ENCODE data around the gene MAD1L1. TPM values are rescaled to one million over a fixed set of nuclear protein-coding genes. Genes with fewer than 3 reads are reported as not detected.

MAD1L1 gene
- total RNA-seq, 1 donor from 2014 or later, result 56.2 TPM

DNA sequence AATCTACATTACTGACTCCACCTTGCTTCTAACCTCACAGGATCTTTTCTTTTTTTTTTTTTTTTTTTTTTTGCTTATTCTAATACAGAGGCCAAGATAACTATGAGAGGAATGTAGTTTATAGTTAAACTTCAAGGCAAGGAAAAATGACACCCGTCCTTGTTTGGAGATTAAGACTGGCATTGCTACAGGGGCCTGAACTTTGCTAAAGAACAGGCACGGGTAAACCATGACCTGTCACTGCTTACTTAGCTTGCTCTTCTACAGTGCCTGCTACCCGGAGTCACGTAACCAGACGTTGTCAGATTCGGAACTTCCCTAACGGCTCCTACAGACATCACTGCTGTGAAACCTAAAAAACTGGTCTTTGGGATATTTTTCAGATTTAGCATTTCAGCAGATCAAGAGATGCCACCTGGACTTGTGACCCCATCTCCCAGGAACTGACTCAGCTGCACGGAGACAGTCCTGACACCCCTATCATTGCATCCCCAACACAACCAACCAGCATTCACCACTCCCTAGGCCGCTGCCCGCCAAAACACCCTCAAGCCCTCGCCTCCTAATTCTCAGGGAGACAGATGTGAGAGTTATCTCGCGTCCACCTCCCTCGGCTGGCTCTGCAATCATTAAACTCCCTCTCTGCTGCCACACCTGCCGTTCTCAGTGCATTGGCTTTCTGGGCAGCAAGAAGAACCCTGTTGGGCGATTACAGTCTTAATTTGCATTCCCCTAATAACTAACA is 27.5 kb downstream of the MAD1L1 start:
- intact Hi-C loops (cut with micrococcal nuclease), result no loop called here
- H3K4me1 Mint-ChIP-seq (ENCODE audit: low read depth), result no peaks in the 10 kb centered on the region
- no peak for DNase-seq (ENCODE audit: low spot score)
- no peaks in the 10 kb centered on the region for H3K27me3 Mint-ChIP-seq (ENCODE audit: insufficient read depth)
- no peak overlapping the region for H3K4me3 Mint-ChIP-seq
- H3K9me3 Mint-ChIP-seq, result no peaks in the 10 kb centered on the region
- H3K36me3 Mint-ChIP-seq (ENCODE audit: low read depth), result peaks cover 5% of the 10 kb centered on the region
- H3K27ac Mint-ChIP-seq, result no peak overlapping the region

DNA sequence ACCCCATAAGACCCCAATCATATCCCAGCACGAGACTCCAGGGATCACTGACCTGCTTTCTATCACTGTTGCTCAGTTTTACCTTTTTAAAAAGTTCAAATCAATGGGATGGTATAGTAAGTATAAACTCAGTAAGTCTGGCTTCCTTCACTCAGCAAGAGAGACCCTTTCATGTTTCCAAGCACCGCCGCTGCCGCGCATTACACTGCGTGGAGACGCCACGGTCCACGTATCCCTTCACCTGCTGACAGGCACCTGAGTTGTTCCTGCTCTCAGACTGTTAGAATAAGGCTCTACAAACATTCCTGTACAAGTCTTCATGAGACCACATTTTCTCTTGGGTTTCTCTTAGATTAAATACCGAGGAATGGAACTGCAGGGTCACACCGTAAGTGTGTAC is 28.3 kb downstream of the MAD1L1 start:
- Mint-ChIP-seq H3K9me3 (no peaks in the 10 kb centered on the region), H3K36me3 (ENCODE audit: low read depth) (peaks cover 5% of the 10 kb centered on the region), H3K4me3 (no peak overlapping the region), H3K27ac (no peak overlapping the region), H3K27me3 (ENCODE audit: insufficient read depth) (no peaks in the 10 kb centered on the region), H3K4me1 (ENCODE audit: low read depth) (no peaks in the 10 kb centered on the region)
- no peak for DNase-seq (ENCODE audit: low spot score)
- intact Hi-C loops (cut with micrococcal nuclease), result no loop called here

DNA sequence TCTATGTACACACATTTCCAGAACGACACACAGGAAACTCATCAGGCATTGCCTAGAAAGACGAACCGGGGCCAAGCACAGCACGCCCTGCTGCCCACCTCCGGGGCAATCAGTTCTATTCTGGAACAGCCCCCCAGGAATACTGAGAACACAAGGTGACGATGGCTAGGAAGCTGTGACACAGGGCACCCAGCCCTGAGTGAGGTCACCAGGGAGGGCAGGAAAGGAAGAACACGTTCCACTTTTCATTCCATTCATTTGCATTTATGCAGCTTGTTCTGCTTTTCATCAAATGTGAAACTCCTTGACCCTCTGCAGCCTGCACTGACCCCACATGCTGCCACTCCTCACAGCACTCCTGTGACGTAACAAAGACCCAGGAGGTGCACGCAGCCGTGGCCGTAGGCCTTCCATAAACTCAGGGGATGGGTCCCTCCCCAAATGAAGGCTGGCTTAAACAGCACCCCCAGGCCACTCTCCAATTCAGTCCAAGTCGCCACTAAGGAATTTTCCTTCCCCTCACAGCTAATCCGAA is 28.9 kb downstream of the MAD1L1 start:
- Mint-ChIP-seq H3K36me3 (ENCODE audit: low read depth) (peaks cover 4% of the 10 kb centered on the region), H3K27ac (no peak overlapping the region), H3K4me3 (no peak overlapping the region), H3K27me3 (ENCODE audit: insufficient read depth) (no peaks in the 10 kb centered on the region), H3K9me3 (no peaks in the 10 kb centered on the region), H3K4me1 (ENCODE audit: low read depth) (no peaks in the 10 kb centered on the region)
- intact Hi-C loops (cut with micrococcal nuclease), result no loop called here
- no peak for DNase-seq (ENCODE audit: low spot score)

DNA sequence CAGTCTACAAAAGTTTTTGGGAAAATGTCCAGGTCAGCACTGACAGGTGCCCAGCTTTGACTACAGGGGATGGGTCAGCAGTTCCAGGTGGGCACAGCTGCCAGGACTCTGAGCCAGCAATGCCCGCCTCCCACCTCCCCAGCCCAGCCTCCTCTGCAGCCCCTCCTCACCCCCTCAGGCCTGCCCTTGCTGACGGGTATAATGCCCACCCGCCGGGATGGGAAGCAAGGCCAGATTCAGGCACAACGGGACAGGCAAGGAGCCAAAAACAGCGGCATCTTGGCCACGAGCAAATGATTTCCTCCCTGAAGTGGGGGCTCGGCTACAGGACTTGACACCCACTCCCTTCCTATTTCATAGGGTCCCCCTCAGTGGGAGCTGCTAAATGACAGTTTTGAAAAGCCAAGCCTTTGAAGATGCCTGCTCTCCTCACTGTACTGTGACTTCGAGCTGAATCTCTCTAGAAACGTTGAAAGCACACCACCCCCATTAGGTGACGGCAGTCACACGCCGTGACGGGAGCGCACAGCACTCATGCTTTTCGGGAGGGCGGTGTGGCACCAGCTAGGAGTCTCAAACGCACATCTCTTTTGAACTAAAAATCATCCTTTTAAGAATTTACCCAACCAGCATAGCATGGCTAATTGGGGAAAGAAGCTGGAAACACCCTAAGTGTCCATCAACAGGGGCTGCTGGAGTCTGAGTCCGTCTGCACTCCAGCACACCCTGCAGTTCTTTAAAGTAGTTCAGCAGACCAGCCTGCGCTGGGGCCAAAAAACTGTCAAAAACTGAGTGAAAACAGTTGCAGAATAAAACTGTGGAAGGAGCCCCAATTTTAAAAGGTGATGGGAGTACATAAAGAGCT is 29.6 kb downstream of the MAD1L1 start:
- Mint-ChIP-seq H3K9me3 (no peaks in the 10 kb centered on the region), H3K4me1 (ENCODE audit: low read depth) (no peaks in the 10 kb centered on the region), H3K4me3 (no peak overlapping the region), H3K36me3 (ENCODE audit: low read depth) (peaks cover 2% of the 10 kb centered on the region), H3K27ac (no peak overlapping the region), H3K27me3 (ENCODE audit: insufficient read depth) (no peaks in the 10 kb centered on the region)
- no peak for DNase-seq (ENCODE audit: low spot score)
- intact Hi-C loops (cut with micrococcal nuclease), result no loop called here

DNA sequence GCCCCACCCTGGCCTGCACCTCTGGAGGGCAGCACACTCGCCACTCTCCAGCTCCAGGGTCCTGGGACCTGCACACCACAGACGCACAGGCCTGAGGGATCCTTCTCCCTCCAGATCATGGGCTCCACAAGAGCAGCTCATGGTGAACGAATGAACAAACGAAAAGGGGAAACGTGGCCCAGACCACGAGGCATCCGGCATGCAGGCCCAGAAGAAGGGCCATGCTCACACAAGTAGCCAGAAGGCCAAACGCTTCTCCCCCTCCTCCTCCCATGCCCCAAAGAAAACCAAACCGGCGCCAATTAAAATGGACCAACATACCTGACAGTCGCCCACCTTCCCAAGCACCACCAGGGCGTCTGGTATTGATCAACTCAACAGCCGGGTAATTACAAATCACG is 30.4 kb downstream of the MAD1L1 start:
- DNase-seq (ENCODE audit: low spot score), result no peak
- intact Hi-C loops (cut with micrococcal nuclease), result no loop called here
- no peak overlapping the region for H3K4me3 Mint-ChIP-seq
- peaks cover 3% of the 10 kb centered on the region for H3K36me3 Mint-ChIP-seq (ENCODE audit: low read depth)
- H3K4me1 Mint-ChIP-seq (ENCODE audit: low read depth), result no peaks in the 10 kb centered on the region
- no peaks in the 10 kb centered on the region for H3K9me3 Mint-ChIP-seq
- no peak overlapping the region for H3K27ac Mint-ChIP-seq
- H3K27me3 Mint-ChIP-seq (ENCODE audit: insufficient read depth), result no peaks in the 10 kb centered on the region

DNA sequence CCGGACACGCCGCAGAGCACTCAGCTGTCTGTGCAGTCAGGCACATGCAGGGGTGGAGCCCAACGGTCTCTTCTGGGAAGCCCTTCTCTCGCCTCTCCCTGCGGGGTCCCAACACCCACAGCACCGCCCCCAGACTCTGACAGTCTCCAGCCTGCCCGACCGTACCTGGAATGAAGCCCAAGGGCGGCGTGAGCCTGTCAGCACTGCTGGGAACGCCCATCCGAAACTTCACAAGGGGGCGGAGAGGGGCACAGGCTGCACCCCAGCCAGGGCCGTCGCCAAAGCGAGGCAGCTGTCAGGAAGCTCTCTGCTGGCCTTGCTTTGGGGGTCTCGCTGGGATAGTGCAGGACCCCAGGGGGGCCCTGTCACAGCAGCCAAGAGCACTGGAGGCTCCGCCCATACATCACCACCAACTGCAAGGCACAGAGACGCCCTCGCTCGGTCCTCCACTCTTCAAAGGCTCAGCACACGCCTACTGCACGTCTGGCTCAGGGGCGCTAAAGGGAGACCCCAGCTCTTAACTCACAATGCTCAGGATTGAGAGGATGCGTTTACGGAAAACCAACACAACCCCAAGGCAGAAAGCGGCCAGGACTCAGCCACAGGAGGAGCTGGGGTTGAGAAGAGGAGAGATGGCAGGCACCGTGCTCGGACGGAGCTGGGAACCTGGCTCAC is 30.9 kb downstream of the MAD1L1 start:
- no peak overlapping the region for H3K4me3 Mint-ChIP-seq
- DNase-seq (ENCODE audit: low spot score), result no peak
- H3K27ac Mint-ChIP-seq, result no peak overlapping the region

DNA sequence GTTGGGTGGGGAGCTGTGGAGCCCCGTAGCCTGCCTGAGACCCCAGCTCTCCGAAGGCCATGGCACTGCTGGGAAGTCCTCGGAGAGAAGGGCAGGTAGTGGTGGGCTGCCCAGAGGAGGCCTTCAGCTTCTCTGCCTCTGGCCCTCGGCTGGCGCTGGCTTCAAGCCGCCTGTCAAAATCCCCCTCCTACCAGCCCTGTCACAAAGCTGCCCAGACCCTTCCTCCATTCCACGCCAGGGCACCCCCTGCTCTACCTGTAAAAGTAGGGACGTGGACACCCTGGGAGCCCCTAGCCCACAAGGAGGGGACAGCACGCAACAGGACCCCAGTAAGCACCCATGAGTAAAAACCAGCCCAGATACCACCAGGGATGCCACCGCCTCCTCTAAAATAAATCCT is 31.6 kb downstream of the MAD1L1 start:
- Mint-ChIP-seq H3K27ac (no peak overlapping the region), H3K4me1 (ENCODE audit: low read depth) (no peaks in the 10 kb centered on the region), H3K36me3 (ENCODE audit: low read depth) (peaks cover 12% of the 10 kb centered on the region), H3K27me3 (ENCODE audit: insufficient read depth) (no peaks in the 10 kb centered on the region), H3K4me3 (no peak overlapping the region), H3K9me3 (no peaks in the 10 kb centered on the region)
- DNase-seq (ENCODE audit: low spot score), result no peak
- intact Hi-C loops (cut with micrococcal nuclease), result no loop called here

More for the DNA sequence above, 30.9 kb downstream of the MAD1L1 start:
- intact Hi-C loops (cut with micrococcal nuclease), result no loop called here
- Mint-ChIP-seq H3K36me3 (ENCODE audit: low read depth) (peaks cover 9% of the 10 kb centered on the region), H3K9me3 (no peaks in the 10 kb centered on the region), H3K27me3 (ENCODE audit: insufficient read depth) (no peaks in the 10 kb centered on the region), H3K4me1 (ENCODE audit: low read depth) (no peaks in the 10 kb centered on the region)

DNA sequence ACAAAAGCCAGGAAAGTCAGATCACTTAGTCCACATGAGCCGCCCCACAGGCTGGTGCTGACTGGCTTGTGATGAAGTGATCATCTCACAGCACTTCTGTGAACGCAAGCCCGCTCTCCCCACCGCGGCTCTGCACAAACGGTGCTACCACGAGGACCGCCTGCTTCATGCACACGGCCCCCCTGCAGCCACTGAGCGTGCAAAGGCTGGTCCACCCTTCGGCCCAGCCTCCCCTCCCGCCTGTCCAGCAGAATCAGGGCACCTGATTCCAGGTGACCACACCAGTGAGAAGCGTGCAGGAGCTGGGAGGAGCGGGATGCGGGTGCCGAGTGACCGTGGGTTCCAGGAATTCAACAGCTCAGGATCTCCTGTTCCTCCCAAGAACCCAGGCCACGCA is 32.2 kb downstream of the MAD1L1 start:
- H3K27ac Mint-ChIP-seq, result no peak overlapping the region

DNA sequence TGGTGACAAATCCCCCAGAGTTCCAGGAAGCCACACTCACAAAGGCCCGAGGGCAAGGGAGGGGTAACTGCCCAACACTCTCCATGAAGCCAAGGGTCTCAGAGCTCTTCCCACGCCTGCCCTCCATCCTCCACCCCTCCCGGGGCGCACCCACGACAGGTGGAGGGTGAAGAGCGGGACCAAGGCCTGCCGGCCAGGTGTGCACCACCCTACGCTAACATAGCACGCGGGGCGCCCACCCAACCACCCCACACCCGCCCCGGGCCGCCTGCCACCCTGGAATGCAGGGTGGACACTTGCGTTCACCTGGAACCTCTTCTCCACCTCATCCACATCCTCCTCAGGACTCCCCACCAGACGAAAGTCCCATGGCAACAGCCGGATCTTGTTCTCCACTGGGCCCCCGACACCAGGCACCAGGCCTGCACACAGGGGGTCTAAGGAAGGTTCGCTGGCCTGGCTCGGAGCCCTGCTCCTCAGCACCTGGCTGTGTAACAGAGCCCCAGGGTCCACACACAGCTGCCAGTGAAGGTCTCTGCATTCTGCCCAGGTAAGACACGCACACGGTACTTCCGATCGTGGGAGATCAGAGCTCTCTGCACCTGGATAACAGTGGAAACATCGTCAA is 32.7 kb downstream of the MAD1L1 start:
- Mint-ChIP-seq H3K9me3 (no peaks in the 10 kb centered on the region), H3K36me3 (ENCODE audit: low read depth) (peaks cover 12% of the 10 kb centered on the region), H3K4me3 (no peak overlapping the region), H3K4me1 (ENCODE audit: low read depth) (no peaks in the 10 kb centered on the region), H3K27ac (no peak overlapping the region), H3K27me3 (ENCODE audit: insufficient read depth) (no peaks in the 10 kb centered on the region)
- intact Hi-C loops (cut with micrococcal nuclease), result no loop called here
- DNase-seq (ENCODE audit: low spot score), result no peak

More for the DNA sequence above, 32.2 kb downstream of the MAD1L1 start:
- Mint-ChIP-seq H3K4me1 (ENCODE audit: low read depth) (no peaks in the 10 kb centered on the region), H3K4me3 (no peak overlapping the region), H3K27me3 (ENCODE audit: insufficient read depth) (no peaks in the 10 kb centered on the region), H3K9me3 (no peaks in the 10 kb centered on the region), H3K36me3 (ENCODE audit: low read depth) (peaks cover 12% of the 10 kb centered on the region)
- no peak for DNase-seq (ENCODE audit: low spot score)
- intact Hi-C loops (cut with micrococcal nuclease), result no loop called here

DNA sequence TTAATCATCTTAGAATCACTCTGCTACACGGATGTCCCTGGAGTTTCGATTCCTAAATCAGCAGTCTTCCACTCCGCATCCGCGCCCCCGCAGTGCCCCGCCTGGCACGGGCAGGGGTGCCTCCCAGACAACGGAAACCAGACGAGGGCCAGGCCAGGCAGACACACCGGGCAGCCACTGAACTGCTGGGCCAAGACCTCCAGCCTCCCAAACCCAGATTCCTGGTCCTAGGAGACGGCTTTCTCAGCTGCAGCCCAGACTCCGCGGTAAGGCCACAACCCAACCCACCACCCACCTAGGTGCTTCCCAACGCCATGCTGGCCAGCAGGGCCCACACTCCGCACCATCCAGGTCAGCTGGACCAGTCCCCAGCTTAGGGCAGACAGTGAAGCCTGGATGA is 33.2 kb downstream of the MAD1L1 start:
- H3K4me3 Mint-ChIP-seq, result no peak overlapping the region
- no peaks in the 10 kb centered on the region for H3K27me3 Mint-ChIP-seq (ENCODE audit: insufficient read depth)
- intact Hi-C loops (cut with micrococcal nuclease), result no loop called here
- no peaks in the 10 kb centered on the region for H3K9me3 Mint-ChIP-seq
- DNase-seq (ENCODE audit: low spot score), result no peak
- no peak overlapping the region for H3K27ac Mint-ChIP-seq
- peaks cover 12% of the 10 kb centered on the region for H3K36me3 Mint-ChIP-seq (ENCODE audit: low read depth)
- no peaks in the 10 kb centered on the region for H3K4me1 Mint-ChIP-seq (ENCODE audit: low read depth)

DNA sequence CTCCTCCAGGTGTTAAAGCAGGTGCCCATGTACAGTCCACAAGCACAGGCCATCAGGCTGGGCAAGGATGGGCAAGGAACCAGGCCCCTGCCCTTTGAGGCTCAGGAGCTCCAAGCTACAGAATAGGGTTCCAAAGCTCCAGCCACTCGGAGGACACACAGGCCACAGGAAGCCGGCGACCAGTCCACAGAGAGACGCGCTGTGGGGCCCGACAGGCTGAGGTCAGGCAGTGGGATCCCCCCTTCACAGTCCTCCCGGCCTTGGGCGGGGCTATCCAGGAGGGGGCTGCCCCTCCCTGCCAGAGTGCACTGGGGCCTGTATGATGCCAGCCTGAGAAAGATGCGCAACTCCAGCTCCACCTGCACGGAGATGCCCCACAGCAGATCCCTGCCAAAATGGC is 34.0 kb downstream of the MAD1L1 start:
- Mint-ChIP-seq H3K9me3 (no peaks in the 10 kb centered on the region), H3K36me3 (ENCODE audit: low read depth) (peaks cover 12% of the 10 kb centered on the region), H3K27me3 (ENCODE audit: insufficient read depth) (no peaks in the 10 kb centered on the region), H3K4me3 (no peak overlapping the region), H3K27ac (no peak overlapping the region), H3K4me1 (ENCODE audit: low read depth) (no peaks in the 10 kb centered on the region)
- intact Hi-C loops (cut with micrococcal nuclease), result no loop called here
- DNase-seq (ENCODE audit: low spot score), result no peak

DNA sequence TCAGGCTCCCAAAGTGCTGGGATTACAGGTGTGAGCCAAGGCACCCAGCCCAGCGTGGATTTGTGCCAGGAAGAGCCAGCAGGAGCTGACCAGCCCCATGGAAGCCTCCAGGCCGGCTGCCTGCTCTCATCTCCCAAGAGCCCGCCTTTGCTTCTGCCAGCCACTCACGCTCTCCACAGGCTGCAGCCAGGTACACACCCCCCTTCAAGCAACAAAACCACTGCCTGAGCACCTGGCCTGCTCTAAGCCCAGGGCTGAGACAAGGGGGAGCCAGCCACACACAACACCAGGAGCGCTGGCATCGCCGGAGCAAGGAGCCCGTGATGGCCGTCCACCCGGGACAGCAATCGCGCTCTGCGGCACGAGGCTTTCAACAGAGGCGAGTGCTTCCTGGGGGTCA is 34.5 kb downstream of the MAD1L1 start:
- Mint-ChIP-seq H3K9me3 (no peaks in the 10 kb centered on the region), H3K4me3 (no peak overlapping the region), H3K4me1 (ENCODE audit: low read depth) (no peaks in the 10 kb centered on the region), H3K36me3 (ENCODE audit: low read depth) (peaks cover 12% of the 10 kb centered on the region), H3K27ac (no peak overlapping the region), H3K27me3 (ENCODE audit: insufficient read depth) (no peaks in the 10 kb centered on the region)
- no peak for DNase-seq (ENCODE audit: low spot score)
- intact Hi-C loops (cut with micrococcal nuclease), result no loop called here
